A549 treated with Mapracorat at 1 μM for 4 hours (cell line): ENCODE results near the gene SUCLG2. TPM values are rescaled to one million over a fixed set of nuclear protein-coding genes. Genes with fewer than 3 reads are reported as not detected.

ENCODE experiments used
- total RNA-seq: library from RNA; stranded (reverse); fragments of 200-300 nt; extraction: Qiagen RNA extraction; gene quantifications from 5 replicates; pipeline ENCODE4 v1.2.3, GENCODE V29; 2022

SUCLG2 gene, protein sequence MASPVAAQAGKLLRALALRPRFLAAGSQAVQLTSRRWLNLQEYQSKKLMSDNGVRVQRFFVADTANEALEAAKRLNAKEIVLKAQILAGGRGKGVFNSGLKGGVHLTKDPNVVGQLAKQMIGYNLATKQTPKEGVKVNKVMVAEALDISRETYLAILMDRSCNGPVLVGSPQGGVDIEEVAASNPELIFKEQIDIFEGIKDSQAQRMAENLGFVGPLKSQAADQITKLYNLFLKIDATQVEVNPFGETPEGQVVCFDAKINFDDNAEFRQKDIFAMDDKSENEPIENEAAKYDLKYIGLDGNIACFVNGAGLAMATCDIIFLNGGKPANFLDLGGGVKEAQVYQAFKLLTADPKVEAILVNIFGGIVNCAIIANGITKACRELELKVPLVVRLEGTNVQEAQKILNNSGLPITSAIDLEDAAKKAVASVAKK
- total RNA-seq = 33.9 to 40.5 TPM (median 39.1 TPM) in 5 replicates

DNA sequence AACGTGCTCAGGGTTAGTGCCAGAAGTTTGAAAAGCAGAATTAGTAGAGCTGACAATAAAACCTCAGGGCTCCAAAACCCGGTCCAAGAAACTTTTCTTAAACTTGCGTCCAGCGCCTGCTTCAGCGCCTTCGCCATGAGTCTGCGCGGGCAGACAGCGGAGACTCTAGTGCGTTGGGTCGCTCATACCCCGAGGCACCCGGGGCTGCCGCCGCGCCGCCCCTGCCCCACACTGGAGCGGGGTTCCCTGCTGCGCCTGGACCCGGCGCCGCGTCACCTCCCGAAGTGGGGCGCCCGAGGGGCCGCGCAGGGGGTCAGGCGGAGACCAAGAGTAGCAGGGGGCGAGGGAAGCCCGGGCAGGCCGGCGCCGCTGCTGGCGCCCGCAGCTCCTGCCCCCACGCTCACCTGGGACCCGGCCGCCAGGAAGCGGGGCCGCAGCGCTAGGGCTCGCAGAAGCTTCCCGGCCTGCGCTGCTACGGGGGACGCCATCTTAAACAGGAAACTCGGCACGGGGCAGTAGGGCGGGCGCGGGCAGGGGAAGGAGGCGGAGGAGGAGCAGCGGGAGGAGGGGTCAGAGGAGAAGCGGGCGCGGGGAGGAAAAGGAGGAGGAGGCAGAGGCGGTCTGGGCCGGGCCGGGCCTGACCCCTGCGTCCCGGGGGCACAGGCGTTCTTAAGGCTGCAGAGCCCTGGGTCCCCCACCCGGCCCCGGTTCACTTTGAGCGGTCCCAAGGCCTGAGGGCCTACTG lies at the start of gene SUCLG2:
TSS of gene SUCLG2 (minus strand) at position 514 of the 745 bp plus-strand sequence. CDS start at position 488, 26 bp downstream.

